ENCODE measurements around the gene SQSTM1.
"Not testable (repeated sequence)": the region's sequence is repeated elsewhere in the genome, so short reads cannot be mapped to it uniquely, and the experiment has no call there.

Gene SQSTM1

GRCh38 chr5:179858586-179859427 is 38.1 kb downstream of the SQSTM1 start, which contains the start of gene MRNIP:
Gene MRNIP (minus strand): TSS chr5:179858817. CDS start chr5:179858796, 21 bp downstream.
- peak; percentile 83 to 94 for DNase-seq

GRCh38 chr5:179860301-179860700 is 39.6 kb downstream of the SQSTM1 start:
- no peak for DNase-seq

- DNase-seq, result no peak
Measured at GRCh38 chr5:179862296-179862695, 41.6 kb downstream of the SQSTM1 start.

- no peak for DNase-seq
Measured at GRCh38 chr5:179862891-179863290, 42.2 kb downstream of the SQSTM1 start.

- no peak for DNase-seq
Measured at GRCh38 chr5:179863449-179864085, 42.9 kb downstream of the SQSTM1 start.

DNA sequence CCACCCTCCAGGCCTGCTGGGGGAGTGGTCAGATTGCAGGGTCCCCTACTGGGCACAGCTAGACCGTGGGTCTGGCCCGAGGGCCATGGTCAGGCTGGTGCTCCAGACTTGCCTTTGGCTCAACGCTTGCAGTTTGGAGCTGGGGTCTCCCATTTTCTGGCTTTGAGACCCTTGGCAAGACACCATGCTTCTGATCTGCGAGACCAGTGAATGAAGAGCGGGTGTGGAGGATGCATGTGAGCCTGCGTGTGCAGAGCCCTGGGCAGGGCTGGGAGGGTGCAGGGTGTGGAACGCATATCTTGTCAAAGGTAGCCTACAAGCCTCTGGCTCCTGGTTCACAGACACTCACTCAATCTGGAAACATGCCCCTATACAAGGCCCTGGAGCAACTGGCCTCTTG is 44.0 kb downstream of the SQSTM1 start:
- DNase-seq, result no peak

DNA sequence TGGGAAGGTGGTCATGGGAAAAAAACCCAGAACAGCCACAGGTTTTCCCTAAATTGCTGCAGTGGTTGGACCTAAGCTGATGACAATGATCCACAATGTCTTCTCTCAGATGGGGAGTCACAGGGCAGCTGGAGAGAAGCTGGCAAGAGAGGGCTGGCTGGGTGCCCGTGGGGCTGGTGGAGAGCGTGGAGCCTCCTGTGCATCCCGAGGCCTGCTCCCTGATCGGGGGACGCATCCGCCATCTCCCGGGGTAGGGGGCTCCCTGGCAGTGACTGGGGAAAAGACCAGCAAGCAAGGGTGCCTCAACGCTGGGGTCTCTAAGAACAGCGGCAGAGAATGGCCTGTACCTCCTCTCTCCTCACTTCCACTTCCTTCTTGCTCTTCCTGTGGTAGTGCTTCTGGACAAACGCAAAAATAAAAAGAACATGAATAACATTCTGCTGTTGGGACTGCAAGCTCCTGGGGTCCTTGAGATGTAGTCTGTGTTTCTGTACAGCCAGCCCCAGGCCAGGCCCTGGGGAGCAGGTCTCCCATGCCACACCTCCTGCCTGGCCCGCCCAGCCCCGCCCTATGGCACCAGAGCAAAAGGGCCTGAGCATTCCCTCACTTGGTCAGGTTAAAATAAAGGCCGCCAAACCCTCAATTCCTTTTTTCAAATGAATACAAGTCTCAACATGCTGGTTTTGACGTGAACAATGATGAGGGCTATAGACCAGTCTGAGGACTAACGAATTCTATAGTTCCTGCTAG is 45.0 kb downstream of the SQSTM1 start:
- no peak for DNase-seq

DNA sequence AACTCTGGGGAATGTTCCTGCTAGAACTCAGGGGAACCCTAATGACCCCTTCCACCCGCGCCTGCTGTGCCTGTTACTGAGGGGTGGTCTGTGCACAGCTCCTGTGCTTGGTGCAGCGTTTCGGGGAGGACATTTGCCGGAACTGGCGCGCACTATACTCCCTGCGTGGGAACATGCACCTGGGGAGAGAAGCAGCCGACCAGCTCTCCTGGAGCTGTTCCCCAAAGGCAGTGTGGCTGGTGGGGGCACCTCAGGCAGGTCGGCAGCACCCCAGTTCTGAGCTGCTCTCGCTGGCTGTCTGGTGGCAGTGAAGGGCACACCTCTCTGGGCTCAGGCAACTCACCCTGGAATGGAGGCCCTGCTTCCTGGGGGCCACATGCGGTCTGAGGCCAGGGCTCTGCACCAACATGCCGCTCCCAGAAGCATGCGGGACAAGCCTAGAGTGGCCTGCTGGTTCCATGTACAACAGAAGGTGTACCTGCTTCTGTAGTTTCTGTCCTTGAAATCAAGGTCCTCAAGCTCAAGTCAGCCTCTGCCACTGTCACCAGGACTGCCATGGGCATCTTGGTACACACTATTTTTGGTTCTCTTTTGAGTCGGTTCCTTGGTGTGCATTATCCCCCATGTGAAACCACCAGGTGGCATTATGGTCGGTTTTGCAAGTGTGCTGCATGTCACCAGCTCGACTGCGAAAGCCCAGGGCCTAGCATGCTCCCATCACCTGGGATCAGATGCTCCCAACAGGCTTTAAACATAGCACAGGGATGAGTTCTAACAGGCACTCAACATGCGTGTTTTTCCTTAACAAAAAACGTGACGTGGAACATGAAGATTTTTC is 45.8 kb downstream of the SQSTM1 start:
- DNase-seq, result no peak

- DNase-seq, result no peak
Measured at GRCh38 chr5:179867079-179867465, 46.4 kb downstream of the SQSTM1 start.

DNA sequence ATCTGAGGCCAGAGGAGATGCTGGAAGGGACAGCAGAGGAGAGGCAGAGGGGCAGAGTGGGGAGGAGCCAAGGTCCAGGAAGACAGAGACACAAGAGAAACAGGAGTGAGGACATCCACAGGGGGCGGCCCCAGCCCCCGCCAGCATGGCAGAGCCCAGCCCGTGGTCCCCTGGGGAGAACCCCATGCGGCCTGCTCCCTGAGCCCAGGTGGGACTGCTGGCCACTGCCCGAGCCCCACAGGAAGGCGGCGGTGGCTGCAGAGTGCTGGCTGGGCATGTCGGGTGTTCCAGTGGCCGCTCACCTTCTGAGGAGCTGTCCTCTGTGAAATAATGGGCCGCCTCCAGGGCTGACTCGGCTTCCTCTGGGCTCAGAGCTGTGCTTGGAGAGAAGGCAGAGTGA is 46.8 kb downstream of the SQSTM1 start:
- no peak for DNase-seq

- no peak for DNase-seq
Measured at GRCh38 chr5:179868541-179868940, 47.8 kb downstream of the SQSTM1 start.

DNA sequence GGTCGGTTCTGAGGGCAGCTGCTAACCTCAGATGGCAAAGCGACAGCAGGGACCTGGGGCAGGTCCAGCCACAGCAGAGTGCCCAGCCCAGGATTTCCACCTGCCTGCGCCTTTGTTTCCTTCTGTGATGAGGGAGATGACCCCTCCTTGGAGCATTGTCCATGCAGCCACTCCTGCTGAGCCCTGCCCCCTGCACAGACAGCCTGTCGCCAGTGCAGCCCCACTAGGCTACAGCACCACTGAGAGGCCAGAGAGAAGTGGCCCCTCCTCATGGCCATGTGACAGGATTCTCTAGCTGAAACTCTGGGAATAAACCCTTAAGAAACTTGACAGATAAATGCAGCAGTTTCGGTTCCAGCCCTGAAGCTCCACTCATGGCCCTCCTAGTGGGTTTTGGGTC is 48.4 kb downstream of the SQSTM1 start:
- no peak for DNase-seq

- no peak for DNase-seq
Measured at GRCh38 chr5:179869641-179870402, 49.1 kb downstream of the SQSTM1 start.

DNA sequence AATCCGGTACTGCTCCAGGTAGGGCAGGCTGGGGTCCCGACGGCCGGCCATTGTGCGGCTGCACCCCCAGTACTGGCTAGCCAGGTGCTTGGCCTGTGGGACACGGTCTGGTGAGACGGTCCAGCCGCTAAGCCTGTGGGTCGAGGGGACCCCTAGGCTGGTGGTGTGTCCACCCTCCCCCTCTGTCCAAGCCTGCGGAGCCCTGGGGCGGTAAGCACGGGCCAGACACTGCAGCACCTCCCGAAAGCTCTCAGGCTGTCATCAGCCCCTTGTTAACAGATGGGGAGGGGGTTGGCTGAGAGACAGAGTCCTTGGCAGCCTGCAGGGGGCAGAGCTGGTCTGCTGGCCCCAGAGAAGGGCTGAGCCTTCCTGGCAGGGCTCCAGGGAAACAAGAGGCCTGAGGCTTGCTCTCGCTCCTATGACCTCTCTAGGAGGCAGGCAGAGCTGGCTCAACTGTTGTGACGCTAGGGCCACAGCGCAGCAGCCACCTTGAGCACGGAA is 49.7 kb downstream of the SQSTM1 start:
- DNase-seq, result no peak

DNA sequence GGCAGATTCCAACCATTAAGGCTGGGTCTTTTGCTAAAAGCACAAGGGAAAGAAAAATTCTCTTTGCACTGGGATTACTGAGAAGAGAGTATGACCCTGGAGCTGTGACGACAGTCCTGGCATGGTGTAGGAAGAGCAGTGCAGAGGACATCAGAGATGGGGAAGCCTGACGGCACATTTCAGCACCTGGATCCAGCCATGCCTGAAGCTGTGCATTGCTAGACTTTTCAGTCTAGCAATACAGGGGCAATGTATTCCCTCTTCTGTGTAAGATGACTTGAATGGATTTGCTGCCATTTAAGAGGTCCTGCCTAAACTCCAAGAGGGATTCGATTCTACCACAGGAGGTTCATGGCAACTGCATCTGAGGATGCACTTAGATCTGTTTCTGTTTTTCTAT is 50.2 kb downstream of the SQSTM1 start:
- no peak for DNase-seq

- not testable (repeated sequence) for DNase-seq
Measured at GRCh38 chr5:179871533-179871932, 50.8 kb downstream of the SQSTM1 start.

GRCh38 chr5:179872055-179872827 is 51.5 kb downstream of the SQSTM1 start:
- no peak for DNase-seq

DNA sequence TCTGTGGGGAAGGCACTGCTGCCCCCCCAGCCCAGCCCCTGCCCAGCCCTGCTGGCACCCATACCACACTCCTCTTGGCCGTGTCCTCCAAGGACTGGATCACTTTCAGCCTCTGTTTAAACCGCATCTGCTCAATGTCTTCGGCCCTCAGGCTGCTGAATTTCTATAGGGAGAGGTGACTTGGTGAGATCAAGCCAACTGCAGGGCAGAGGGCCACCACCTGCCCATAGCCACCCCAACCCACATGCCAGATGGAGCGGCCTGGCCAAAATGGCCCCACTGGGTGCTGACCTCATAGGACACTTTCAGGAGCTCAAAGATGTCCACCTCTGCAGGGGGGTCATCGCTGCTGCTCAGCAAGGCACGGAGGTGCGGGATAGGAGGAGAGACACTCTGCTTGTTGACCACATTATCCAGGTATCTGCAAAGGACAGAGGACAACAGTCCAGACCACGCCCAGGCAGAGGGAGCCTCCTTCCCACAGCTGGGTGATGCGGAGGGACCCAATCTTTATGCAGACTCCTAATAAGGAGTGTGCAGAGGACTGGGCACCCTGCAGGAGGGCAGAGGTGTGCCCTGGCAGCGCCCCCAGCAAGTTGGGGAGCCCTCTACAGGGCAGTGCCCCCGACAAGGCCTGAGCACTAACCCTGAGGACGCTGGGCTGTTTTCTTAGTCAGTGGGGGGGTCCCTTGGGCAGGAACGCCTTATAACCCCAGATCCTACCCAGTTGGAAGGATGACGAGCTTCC is 52.3 kb downstream of the SQSTM1 start:
- DNase-seq, result no peak

GRCh38 chr5:179873588-179874110 is 52.9 kb downstream of the SQSTM1 start:
- no peak for DNase-seq

DNA sequence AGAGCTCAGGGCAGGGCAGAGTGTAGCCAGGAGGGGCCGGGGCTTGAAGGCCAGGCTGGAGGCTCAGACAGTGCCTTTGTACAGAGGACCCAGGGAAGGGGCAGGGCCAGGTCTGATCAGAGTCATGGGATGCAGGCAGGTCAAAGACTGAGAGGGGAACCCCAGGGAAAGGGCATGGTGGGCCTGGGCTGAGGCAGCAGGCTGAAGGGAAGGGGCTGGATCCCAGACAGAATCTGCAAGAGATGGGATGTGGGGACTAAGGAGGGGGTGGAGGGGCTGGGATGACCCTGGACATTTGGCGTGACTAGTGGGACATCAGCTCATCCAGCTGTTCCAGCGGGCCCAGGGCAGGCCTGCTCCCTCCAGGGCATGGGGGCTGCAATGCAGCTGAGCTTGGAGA is 53.4 kb downstream of the SQSTM1 start:
- no peak for DNase-seq

Measured in NCI-H187 (cell line).